ENCODE results near the gene SMTNL1.

The SMTNL1 gene

DNA sequence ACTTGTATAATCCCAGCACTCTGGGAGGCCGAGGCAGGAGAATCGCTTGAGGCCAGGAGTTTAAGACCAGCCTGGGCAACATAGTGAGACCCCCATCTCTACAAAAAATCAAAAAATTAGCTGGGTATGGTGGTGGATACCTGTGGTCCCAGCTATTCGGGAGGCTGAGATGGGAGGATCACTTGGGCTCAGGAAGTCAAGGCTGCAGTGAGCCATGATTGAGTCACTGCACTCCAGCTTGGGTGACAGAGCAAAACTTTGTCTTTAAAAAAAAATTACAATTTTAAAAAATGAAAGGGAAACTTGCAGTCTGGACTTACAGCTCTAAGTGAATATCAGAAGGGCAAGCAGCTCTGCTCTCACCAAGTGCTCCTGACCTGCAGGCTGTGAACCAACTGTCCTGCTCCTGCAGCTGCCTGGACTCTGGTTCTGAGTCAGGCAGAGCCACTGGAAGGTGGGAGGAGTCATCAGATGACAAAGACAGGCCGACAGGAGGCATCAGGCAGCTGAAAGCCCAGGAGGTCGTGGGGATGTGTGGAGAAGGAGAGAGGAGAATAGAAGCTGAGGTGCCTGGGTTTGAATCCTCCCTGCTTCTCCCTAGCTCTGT lies 9.6 kb downstream of the SMTNL1 start:
- TF ChIP-seq, protein P1, sequence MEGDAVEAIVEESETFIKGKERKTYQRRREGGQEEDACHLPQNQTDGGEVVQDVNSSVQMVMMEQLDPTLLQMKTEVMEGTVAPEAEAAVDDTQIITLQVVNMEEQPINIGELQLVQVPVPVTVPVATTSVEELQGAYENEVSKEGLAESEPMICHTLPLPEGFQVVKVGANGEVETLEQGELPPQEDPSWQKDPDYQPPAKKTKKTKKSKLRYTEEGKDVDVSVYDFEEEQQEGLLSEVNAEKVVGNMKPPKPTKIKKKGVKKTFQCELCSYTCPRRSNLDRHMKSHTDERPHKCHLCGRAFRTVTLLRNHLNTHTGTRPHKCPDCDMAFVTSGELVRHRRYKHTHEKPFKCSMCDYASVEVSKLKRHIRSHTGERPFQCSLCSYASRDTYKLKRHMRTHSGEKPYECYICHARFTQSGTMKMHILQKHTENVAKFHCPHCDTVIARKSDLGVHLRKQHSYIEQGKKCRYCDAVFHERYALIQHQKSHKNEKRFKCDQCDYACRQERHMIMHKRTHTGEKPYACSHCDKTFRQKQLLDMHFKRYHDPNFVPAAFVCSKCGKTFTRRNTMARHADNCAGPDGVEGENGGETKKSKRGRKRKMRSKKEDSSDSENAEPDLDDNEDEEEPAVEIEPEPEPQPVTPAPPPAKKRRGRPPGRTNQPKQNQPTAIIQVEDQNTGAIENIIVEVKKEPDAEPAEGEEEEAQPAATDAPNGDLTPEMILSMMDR (IDR thresholded peaks at IDR 0.05; ENCODE audit: borderline replicate concordance, insufficient read depth, low read depth, low read length) = no peak

GRCh38 chr11:57547854-57548377 lies 10.5 kb downstream of the SMTNL1 start:
- no peak overlapping the region for H3K4me3 ChIP-seq (ENCODE audit: low read depth, low read length)
- TF ChIP-seq, protein P1 (IDR thresholded peaks at IDR 0.05; ENCODE audit: borderline replicate concordance, insufficient read depth, low read depth, low read length) = no peak

More for the DNA sequence above, 9.6 kb downstream of the SMTNL1 start:
- no peak overlapping the region for H3K4me3 ChIP-seq (ENCODE audit: low read depth, low read length)

GRCh38 chr11:57549983-57550382 lies 12.6 kb downstream of the SMTNL1 start:
- no peak overlapping the region for H3K4me3 ChIP-seq (ENCODE audit: low read depth, low read length)
- TF ChIP-seq, protein P1 (IDR thresholded peaks at IDR 0.05; ENCODE audit: borderline replicate concordance, insufficient read depth, low read depth, low read length) = no peak

DNA sequence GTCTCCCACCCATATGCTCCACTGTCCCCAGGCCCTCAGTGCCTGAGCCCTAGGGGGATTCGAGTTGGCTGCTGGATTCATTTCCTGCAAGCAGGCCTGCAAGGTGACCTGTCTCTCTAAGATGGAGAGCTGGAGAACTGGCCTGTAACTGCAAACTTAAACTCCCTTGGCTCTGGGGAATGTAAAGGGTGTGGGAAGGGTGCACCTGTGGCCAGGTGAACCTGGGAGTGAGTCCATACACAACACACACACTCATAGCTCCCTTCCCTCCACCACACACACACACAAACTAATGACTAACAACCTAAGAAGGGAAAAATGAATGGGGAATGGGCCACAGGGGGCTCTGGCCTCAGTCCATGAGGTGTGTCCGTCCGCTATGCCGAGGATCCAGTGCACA lies 14.5 kb downstream of the SMTNL1 start:
- H3K4me3 ChIP-seq (ENCODE audit: low read depth, low read length) = no peak overlapping the region
- TF ChIP-seq, protein P1 (IDR thresholded peaks at IDR 0.05; ENCODE audit: borderline replicate concordance, insufficient read depth, low read depth, low read length) = no peak

- H3K4me3 ChIP-seq (ENCODE audit: low read depth, low read length) = no peak overlapping the region
- TF ChIP-seq, protein P1 (IDR thresholded peaks at IDR 0.05; ENCODE audit: borderline replicate concordance, insufficient read depth, low read depth, low read length) = no peak
Measured at GRCh38 chr11:57552479-57552878, 15.1 kb downstream of the SMTNL1 start.

- TF ChIP-seq, protein P1 (IDR thresholded peaks at IDR 0.05; ENCODE audit: borderline replicate concordance, insufficient read depth, low read depth, low read length) = no peak
- H3K4me3 ChIP-seq (ENCODE audit: low read depth, low read length) = no peak overlapping the region
Measured at GRCh38 chr11:57555393-57555792, 18.0 kb downstream of the SMTNL1 start.

DNA sequence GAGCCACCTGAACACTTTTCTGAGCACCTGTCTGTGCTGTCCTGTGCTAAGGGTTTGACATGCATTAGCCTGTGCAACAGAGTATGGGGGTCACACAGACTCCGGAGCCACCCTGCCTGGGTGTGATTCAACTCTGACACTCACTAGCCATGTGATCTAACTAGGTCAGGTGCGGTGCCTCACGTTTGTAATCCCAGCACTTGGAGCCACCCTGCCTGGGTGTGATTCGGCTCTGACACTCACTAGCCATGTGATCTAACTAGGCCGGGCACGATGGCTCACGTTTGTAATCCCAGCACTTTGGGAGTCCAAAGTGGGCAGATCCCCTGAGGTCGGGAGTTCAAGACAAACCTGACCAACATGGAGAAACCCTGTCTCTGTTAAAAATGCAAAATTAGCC lies 18.6 kb downstream of the SMTNL1 start:
- no peak overlapping the region for H3K4me3 ChIP-seq (ENCODE audit: low read depth, low read length)
- TF ChIP-seq, protein P1 (IDR thresholded peaks at IDR 0.05; ENCODE audit: borderline replicate concordance, insufficient read depth, low read depth, low read length) = no peak
